Activated CD4-positive, alpha-beta T cell treated with anti-CD3 and anti-CD28 coated beads, Interleukin-2, amount 50 U/mL, for 4 hours (primary cell): ENCODE measurements around the gene ZNF500.
"Not testable (repeated sequence)": the region's sequence is repeated elsewhere in the genome, so short reads cannot be mapped to it uniquely, and the experiment has no call there.

Experiments used
- DNase-seq, 2 experiments: peaks; one replicate each; pipeline ENCODE4 v3.0.0-alpha.2; 2020

ZNF500 gene

DNA sequence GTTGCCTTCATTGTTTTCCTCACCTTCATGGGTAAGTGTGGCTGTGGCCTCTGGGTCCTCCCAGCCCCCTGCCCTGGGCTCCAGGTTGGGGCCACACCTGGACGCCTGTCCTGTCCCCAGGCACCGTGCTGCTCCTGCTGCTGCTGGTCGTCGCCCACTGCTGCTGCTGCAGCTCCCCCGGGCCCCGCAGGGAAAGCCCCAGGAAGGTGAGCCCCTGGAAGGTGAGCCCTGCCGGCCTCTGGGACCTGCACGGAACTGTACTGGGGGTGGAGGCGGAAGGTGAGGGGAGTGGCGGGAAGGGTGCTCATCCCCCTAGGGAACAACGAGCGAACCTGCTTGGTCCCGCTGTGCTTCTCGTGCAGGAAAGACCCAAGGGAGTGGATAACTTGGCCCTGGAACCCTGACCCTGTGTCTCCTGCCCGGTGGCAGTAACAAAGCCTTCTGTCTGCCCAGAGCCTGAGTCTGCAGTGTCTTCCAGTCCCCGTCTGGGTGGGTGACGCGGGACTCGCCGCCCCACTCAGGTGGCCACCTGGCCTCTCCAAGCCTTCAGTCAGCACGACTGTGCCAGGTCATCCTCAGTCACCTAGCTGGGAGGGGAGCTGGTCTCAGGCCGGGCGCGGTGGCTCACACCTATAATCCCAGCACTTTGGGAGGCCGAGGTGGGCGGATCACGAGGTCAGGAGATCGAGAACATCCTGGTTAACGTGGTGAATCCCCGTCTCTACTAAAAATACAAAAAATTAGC lies 29.0 kb upstream of the ZNF500 start:
- DNase-seq: no peak

DNA sequence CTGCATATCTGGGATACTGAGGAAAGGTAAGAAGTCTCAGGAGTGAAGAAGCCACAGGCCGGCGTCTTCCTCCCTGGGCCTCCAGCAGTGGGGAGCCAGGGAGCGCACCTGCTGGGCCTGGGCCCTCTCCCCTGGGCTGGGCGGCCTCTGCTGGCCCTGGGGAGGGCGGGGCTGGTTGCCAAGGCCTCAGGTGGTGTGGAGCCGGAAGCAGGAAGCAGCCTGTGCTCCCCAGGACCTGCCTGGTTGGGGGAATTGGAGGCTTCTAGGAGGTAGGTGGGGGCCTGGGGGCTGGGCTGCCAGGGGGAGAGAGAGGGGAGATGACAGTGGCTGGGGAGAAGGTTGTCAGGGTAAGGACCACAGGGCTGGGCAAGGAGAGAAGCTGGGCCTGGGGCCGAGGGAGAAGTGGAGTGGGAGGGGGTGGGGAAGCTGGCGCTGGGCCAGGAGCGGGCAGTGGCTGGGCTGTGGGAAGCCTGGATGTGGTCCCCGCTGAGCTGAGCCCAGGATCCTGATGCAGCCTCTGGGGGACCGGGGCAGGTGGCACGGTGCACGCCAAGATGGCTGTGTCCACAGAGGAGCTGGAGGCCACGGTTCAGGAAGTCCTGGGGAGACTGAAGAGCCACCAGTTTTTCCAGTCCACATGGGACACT lies 28.3 kb upstream of the ZNF500 start, which contains the start of gene SMIM22:
Gene SMIM22 (plus strand): TSS at position 189 of the 647 bp plus-strand sequence. CDS start 366 bp downstream, at position 555.
- DNase-seq: no peak

DNA sequence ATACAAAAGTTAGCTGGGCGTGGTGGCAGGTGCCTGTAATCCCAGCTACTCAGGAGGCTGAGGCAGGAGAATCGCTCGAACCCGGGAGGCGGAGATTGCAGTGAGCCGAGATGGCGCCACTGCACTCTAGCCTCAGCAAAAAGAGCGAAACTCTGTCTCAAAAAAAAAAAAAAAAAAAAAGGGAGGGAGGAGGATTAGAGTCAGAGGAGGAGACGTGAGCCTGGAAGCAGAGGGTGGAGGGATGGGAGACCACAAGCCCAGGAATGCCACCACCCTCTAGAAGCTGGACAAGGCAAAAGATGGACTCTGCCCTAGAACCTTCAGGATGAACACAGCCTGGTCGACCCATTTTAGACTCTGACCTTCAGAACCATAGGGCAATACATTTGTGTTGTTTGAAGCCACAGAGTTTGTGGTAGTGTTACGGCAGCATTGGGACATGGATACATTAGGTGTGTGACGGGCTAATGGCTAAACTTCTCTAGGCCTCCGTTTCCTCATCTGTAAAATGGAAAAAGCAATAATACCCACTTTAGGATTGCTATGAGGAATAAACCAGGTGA lies 26.1 kb upstream of the ZNF500 start:
- DNase-seq: no peak

DNA sequence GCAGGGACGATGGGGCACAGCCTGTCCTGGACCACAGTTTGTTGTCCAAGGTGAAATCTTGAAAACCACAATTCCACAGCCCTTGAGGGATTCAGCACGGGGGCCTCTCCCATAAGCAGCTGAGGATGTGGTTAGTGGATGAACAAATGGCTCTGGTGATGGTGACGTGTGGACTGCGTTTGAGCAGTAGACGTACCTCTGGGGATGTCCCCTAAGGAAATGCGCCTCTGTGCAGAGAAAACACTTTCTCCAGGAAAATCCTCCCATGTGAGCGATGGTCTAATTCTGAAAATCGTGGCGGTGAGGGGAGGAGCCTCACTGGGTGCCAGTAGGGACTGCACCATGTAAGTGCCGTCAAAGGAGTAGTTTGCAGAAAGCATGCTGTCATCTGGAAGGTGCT lies 23.9 kb upstream of the ZNF500 start:
- no peak for DNase-seq

DNA sequence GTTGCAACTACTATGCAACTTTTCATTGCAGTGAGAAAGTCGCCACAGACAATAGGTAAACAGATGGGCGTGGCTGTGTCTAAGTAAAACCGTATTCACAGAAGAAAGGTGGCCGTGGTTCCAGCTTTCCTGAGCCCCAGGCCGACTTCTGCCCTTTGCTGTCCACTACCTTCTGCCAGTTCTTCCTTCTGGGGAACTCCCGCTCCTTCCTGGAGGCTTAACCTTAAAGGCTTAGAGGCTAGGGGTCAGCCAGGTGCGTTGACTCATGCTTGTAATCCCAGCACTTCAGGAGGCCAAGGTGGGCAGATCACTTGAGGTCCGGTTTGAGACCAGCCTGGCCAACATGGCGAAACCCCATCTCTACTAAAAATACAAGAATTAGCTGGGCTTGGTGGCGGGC lies 23.3 kb upstream of the ZNF500 start:
- no peak for DNase-seq

DNA sequence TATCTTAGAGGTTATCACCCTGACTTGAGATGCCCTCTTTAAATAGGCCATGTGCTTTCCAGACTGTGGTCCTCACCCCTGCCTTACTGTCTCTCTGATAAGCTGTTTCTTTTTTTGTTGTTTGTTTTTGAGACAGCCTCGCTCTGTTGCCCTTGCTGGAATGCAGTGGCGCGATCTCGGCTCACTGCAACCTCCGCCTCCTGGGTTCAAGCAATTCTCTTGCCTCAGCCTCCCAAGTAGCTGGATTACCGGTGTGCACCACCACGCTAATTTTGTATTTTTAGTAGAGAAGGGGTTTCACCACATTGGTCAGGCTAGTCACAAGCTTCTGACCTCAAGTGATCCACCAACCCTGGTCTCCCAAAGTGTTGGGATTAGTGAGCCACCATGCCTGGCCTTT lies 21.9 kb upstream of the ZNF500 start:
- no peak for DNase-seq

DNA sequence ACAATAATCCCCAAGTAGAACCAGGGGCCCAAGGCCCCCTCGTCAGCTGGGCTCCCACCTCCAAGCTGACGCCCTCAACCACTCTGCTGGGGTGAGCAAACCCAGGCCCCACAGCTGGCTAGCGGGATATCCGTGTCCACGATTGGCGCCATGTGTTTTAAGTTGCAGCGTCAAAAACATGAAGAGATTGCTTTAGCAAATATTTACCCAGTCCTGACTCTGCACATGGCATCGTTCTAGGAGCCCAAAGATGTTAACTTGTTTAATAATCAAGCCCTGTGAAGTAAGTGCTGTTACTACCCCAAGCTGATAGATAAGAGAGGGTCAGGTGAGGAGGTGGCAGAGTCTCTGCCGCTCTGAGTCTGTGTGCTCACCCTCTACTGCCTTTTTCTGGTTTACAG lies 21.5 kb upstream of the ZNF500 start:
- no peak for DNase-seq

DNA sequence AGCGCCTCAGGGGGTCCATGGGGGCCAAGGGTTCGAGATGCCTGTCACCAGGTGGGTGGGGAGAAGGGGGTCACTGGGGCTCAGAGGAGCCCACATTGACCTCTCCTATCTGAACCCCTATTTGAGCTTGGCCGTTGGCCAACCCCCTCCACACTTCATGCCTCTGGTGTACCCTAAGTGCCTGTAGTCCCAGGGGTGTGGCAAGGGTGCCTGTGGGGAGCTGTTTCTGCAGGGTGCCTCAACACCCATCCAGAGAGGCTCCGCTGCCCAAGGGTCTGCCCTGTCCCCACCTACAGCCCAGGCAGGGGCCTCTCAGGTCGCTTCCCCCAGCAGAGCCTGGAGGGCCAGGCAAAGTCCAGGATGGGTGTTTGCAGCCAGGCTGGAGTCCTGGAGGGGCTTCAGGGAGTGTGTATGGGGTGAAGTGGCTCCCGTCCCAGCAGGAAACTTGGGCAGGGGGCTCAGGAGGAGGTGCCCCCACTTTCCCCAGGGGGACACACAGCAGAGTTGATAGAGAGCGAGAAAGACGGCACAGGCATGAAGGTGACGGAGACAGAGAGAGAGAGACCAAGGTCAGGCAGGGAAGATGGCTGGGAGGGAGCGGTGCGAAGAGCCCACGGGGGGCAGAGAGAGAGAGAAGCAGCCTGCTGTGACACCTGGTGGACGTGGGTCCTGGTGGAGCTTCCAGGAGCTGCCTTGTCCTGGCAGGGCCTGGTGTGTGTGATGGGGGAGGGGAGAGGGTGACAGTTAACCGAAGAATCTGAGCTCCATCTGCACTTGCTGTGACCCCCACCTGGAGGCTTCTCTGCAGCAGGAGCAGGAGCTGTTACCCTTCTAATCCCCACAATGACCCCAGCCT lies 20.9 kb upstream of the ZNF500 start, which contains the start of gene SEPTIN12:
Gene SEPTIN12 (minus strand): TSS at position 719 of the 856 bp plus-strand sequence. CDS start 700 bp downstream, at position 19.
- no peak for DNase-seq

DNA sequence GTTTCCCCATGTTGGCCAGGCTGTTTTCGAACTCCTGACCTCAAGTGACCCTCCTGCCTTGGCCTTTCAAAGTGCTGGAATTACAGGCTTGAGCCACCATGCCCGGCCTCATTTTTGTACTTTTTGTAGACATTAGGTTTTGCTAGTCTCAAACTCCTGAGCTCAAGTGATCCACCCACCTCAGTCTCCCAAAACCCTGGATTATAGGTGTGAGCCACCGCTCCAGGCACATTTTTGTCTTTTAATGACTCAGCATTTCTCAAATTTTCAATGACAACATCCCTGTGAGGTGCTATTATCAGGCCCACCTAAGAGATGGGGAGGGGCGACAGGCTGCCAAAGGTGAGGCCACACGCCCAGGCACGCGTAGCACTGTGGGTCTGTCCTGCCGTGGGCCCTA lies 20.1 kb upstream of the ZNF500 start:
- no peak for DNase-seq

DNA sequence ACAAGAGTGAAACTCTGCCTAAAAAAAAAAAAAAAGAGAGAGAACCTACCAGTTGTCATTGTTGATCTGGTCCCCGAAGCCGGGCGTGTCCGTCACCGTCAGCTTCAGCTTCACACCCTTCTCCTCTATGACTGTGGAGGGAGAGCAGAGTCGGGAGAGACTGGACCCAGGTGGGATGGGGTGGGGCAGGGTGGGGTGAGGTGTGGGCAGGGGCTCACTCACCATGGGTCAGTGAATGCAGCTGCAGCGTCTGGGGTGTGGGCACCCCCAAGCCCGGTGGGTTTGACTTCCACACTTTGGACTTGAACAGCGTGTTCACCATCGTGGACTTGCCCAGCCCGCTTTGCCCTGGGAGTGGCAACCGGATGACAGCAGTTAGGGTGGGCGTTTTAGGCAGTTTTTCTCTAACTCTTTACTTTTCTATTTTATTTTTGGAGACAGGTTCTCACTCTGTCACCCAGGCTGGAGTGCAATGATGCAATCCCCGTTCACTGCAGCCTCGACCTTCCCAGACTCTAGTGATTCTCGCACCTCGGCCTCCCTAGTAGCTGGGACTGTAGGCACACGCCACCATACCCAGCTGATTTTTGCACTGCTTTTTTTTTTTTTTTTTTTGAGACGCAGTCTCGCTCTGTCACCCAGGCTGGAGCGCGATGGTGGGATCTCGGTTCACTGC lies 18.9 kb upstream of the ZNF500 start:
- DNase-seq: no peak

DNA sequence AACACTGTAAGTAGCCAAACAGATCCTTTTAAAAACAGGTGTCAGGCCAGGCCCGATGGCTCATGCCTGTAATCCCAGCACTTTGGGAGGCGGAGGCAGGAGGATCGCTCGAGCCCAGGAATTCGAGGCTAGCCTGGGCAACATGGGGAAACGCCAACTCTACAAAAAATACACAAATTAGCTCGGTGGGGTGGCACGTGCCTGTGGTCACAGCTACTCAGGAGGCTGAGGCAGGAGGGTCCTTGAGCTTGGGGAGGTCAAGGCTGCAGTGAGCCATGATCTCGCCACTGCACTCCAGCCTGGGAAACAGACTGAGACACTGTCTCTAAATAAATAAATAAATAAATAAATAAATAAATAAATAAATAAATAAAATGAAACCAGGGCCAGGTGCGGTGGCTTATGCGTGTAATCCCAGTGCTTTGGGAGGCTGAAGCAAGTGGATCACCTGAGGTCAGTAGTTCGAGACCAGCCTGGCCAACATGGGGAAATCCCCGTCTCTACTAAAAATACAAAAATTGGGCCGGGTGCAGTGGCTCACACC lies 17.6 kb upstream of the ZNF500 start:
- DNase-seq: not testable (repeated sequence)

DNA sequence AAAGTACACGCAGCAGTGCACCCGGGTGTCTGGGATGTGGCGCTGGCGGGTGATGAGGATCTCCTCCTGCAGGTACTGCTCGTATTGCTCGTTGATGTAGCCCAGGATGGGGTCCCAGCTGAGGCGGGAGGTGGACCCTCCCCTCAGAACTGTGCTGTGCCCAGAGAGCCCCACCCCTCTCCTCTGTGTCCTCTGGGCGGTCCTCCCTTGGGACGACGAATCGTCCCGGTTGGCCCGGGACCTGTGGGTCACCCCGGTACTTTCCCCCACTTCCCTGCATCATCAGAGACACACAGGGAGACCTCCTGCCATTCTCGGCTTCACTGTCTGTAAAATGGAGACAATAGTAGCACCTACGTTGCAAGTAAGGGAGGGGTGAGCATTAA lies 17.0 kb upstream of the ZNF500 start:
- no peak for DNase-seq

DNA sequence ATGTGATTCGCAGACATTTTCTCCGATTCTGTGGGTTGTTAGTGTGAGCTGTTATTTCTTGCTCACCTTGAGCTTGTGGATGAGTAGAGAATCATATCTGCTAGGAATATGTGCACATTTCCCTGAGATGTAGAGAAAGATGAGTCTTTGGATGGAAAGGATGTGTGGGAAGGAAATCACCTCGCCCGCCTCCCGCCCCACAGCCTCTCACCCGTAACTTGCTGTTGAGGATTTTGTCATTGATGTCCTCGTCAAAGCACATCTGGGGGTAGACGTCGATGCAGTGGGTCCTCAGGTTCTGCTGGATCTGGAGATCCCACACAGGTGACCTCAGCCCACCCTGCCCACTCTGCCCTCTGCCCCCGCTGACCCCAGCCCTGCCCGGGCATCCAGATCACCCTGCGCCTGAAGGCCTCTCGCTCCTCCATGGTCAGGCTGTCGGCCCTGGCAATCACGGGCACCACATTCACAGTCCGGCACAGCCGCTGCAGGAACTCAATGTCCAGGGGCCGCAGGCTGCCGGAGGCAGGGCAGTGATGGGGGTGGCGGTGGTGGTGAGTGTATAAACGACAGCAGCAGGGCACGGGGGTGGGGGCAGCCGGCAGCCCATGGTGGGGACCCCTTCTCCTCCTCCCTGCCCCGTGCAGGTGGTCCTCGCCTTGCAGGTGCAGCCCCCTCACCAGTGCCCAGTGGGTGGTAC lies 16.4 kb upstream of the ZNF500 start:
- DNase-seq: no peak

DNA sequence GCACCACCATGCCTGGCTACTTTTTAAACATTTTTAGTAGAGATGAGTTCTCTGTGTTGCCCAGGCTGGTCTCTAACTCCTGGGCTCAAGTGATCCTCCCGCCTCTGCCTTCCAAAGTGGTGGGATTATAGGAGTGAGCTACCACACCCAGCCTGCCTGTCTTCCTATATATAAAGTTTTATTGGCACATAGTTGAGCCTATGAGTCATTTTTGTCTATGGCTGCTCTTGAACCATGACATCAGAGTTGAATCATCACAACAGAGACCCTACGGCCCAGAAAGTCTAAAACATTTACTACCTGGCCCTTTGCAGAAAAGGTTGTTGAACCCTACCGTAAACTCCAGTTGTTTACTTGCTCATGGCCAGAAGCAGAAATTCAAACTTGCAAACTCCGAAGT lies 13.3 kb upstream of the ZNF500 start:
- no peak for DNase-seq

DNA sequence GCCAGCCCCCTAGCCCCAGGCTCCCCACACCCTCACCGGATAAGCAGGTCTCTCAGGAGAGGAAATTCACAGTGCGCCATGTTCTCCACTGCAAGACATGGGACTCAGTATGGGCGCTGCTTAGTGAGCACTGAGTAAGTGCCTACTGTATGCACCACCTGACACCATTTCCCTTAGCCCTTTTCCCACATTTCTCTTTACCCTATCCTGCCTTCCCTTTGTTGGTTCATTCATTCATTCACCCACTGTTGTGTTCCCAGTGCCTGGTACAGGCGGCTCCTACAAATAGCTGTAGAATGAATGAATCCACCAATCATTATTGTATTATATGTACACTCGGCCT lies 11.1 kb upstream of the ZNF500 start:
- no peak for DNase-seq

DNA sequence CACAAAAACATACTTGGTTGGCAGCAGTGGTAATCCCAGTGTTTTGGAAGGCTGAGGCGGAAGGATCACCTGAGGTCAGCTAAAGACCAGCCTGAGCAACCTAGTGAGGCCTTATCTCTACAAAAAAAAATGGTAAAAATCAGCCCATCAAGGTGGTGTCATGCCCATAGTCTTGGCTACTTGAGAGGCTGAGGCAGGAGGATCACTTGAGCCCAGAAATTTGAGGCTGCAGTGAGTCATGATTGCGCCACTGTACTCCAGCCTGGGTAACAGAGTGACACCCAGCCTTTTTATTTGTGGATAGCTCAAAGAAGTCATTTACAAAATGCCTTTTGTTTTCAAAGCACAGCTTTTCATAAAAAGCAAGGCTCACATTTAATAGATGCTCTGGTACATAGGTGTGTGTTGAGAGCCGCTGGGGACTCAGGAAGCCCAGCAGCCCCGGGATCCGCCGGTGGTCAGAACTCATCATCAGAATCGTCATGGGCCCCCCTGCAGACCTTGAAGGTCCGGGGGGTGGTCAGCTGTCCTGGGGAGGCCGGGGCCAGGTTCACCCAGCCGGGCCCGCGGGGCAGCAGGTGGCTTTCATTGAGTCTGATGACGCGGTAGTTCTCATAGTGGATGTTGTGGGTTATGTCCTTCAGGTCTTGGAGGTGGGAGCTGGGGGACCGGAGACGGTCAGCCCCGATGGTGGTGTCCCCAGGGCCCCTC lies 10.5 kb upstream of the ZNF500 start:
- DNase-seq: no peak

DNA sequence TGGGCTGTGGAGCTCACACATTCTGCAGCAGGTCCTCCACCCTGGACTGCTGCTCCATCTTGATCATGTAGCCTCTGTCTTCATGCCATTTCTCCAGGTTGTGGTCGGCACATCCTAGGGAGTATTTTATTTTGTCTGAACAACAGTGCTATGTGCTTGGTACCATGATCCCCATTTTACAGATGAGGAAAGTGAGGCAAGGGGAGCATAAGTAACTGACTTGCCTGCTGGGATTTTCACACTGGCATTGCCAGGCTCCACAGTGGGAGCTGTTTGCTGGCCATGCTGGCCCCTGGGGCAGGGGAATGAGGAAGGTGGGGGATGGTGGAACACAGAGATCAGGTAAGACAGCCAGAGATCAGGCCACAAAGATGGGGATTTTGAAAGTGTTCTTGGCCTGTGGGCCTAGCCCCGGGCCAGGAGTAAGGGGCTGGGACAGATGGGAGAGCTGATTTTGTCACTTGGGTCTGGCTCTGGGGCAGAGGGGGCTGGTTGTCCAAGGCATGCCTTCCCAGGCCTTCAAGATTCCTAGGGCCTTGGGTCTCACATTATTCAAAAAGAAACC lies 9.3 kb upstream of the ZNF500 start:
- DNase-seq: no peak

DNA sequence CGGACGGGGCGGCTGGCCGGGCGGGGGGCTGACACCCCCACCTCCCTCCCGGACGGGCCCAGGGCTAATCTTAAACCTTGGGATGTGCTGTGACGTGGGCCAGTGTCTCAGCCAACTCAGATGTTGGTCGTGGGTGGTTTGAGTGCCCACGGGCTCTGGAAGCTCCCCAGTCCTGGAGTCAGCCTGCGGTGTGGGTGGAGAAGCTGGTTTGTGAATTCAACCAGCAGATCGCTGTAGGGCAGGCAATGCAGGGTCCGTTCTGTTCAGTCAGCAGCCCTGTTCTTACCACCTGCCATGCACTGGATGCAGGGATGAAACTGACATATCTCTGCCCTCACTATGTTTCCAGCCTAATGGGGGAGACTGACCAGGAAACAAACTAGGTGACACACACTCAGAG lies 8.0 kb upstream of the ZNF500 start:
- no peak for DNase-seq

DNA sequence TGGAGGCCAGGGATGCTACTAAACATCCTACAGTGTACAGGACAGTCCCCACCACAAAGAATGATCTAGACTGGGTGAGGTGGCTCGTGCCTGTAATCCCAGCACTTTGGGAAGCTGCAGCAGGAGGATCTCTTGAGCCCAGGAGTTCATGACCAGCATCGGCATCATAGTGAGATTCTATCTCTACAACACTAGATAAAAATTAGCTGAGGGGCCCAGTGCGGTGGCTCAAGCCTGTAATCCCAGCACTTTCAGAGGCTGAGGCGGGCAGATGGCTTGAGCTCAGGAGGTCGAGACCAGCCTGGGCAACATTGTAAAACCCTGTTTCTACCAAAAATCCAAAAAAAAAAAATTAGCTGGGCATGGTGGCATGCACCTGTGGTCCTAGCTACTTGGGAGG lies 5.4 kb upstream of the ZNF500 start:
- DNase-seq: no peak

DNA sequence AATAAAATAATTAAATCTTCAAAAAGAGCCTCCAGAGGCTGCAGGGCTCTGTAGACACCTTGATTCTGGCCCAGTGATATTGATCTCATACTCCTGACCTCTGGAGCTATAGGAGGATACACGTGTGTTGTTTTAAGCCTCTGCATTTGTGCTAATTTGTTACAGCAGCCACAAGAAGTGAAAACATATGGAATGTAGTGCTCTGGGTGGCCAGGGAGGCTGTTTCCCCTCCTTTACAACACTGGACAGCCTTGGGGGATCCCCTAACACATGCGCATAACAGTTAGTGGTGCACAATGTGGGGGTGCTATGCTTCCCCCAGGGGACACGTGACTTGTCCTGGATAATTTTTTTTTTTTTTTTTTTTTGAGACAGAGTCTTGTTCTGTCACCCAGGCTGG lies 4.7 kb upstream of the ZNF500 start:
- no peak for DNase-seq

DNA sequence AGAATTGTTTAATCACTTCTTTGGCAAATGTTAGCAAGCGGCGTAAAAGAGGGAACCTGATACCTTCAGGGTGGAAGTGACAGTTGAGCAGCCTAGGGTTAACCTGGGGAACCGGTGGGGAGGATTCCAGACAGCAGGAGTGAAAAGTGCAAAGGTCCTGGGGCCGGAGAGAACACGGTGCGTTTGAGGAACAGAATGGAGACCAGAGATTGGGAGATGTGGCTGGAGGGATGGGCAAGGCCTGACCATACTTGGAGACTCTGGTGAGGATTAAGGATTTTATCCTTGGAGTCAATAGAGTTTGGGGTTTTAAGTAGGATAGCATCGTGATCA lies 2.3 kb upstream of the ZNF500 start:
- DNase-seq: no peak
